ENCODE measurements around the gene ESRRA. TPM values are rescaled to one million over a fixed set of nuclear protein-coding genes. Genes with fewer than 3 reads are reported as not detected.

The ESRRA gene
- total and polyA plus RNA-seq, 9 of the 15 experiments (the other 6 are each of a cell fraction or from before 2014, with no cell fraction given), result 0.27 to 89.7 (median 23.7) TPM

DNA sequence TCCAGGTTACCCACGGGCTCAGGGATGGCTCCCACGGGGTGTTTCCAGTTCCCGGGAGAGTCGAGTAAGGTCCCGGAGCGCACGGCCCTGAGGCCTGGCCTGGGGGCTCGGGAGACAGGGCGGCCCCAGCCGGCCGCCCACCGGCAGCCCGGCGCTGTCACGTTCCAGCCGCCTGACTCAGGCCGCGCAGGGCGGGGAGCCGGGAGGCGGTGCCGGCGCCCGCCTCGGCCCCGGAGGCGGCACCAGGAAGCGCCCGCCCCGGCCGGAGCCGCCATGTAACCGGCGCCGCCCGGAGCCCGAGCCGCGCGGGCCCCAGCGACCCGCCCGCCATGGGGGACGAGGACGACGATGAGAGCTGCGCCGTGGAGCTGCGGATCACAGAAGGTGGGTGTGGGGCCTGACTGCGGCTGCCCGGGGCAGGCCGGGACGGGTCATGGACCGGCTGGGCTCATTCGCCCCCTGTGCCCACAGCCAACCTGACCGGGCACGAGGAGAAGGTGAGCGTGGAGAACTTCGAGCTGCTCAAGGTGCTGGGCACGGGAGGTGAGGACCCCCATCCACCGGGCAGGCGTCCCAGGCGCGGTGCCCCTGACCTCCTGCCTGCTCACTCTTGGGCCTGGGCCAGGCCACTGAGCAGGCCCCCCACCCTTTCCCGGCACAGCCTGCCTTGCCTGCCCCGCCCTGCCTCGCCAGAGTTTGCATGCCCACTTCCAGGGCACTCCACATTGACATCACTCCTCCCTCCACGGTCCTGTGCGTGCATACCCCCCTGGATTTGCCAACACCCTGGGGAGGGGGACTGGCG lies 53.8 kb downstream of the ESRRA start, which contains the start of gene RPS6KA4 (continued):
- no peak for TF ChIP-seq CHD2 (IDR thresholded peaks at IDR 0.05; ENCODE audit: low read depth, low read length)
- peak; percentile 50; the same call in 1 of the 2 replicates for TF ChIP-seq SUPT5H (IDR thresholded peaks at IDR 0.05)
- peak; percentile 96 for TF ChIP-seq ZBTB7A (IDR thresholded peaks at IDR 0.05; ENCODE audit: borderline replicate concordance, control insufficient read depth, low read depth, low read length)
- TF ChIP-seq CBX1 (IDR thresholded peaks at IDR 0.05; ENCODE audit: low read depth), result peak; percentile 73; the same call in 1 of the 2 replicates
- TF ChIP-seq STAT5A (IDR thresholded peaks at IDR 0.05; ENCODE audit: borderline replicate concordance, low read length), result no peak
- TF ChIP-seq, protein P1, sequence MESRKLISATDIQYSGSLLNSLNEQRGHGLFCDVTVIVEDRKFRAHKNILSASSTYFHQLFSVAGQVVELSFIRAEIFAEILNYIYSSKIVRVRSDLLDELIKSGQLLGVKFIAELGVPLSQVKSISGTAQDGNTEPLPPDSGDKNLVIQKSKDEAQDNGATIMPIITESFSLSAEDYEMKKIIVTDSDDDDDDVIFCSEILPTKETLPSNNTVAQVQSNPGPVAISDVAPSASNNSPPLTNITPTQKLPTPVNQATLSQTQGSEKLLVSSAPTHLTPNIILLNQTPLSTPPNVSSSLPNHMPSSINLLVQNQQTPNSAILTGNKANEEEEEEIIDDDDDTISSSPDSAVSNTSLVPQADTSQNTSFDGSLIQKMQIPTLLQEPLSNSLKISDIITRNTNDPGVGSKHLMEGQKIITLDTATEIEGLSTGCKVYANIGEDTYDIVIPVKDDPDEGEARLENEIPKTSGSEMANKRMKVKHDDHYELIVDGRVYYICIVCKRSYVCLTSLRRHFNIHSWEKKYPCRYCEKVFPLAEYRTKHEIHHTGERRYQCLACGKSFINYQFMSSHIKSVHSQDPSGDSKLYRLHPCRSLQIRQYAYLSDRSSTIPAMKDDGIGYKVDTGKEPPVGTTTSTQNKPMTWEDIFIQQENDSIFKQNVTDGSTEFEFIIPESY (CRISPR knock-in tag; IDR thresholded peaks at IDR 0.05), result peak; percentile 36; the same call in 1 of the 2 replicates
- no peak for TF ChIP-seq ZNF586 (CRISPR knock-in tag; conservative IDR thresholded peaks at IDR 0.05)
- 0 out of 2 replicates have a peak, but pooled peaks have one; percentile 22 for TF ChIP-seq GABPB1 (CRISPR knock-in tag; IDR thresholded peaks at IDR 0.05)
- TF ChIP-seq, protein P2, sequence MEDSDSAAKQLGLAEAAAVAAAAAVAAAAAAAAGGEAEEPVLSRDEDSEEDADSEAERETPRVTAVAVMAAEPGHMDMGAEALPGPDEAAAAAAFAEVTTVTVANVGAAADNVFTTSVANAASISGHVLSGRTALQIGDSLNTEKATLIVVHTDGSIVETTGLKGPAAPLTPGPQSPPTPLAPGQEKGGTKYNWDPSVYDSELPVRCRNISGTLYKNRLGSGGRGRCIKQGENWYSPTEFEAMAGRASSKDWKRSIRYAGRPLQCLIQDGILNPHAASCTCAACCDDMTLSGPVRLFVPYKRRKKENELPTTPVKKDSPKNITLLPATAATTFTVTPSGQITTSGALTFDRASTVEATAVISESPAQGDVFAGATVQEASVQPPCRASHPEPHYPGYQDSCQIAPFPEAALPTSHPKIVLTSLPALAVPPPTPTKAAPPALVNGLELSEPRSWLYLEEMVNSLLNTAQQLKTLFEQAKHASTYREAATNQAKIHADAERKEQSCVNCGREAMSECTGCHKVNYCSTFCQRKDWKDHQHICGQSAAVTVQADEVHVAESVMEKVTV (CRISPR knock-in tag; IDR thresholded peaks at IDR 0.05), result no peak
- peak; percentile 34 for TF ChIP-seq POLR2B (IDR thresholded peaks at IDR 0.05; ENCODE audit: low read depth, partially characterized antibody)
- TF ChIP-seq, protein P3, sequence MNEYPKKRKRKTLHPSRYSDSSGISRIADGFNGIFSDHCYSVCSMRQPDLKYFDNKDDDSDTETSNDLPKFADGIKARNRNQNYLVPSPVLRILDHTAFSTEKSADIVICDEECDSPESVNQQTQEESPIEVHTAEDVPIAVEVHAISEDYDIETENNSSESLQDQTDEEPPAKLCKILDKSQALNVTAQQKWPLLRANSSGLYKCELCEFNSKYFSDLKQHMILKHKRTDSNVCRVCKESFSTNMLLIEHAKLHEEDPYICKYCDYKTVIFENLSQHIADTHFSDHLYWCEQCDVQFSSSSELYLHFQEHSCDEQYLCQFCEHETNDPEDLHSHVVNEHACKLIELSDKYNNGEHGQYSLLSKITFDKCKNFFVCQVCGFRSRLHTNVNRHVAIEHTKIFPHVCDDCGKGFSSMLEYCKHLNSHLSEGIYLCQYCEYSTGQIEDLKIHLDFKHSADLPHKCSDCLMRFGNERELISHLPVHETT (CRISPR knock-in tag; conservative IDR thresholded peaks at IDR 0.05 in 1 of 2, IDR thresholded peaks at IDR 0.05 in 1 of 2), result peak in 1 of 2 experiments; percentile 93; a peak in 2 of 4 replicates
- no peak for TF ChIP-seq ZNF561 (CRISPR knock-in tag; conservative IDR thresholded peaks at IDR 0.05)
- no peak for TF ChIP-seq NCOA4 (IDR thresholded peaks at IDR 0.05; ENCODE audit: partially characterized antibody)
- peak; percentile 49 to 67; a peak in 3 of 4 replicates for TF ChIP-seq MAZ (CRISPR knock-in tag; conservative IDR thresholded peaks at IDR 0.05 in 1 of 2, IDR thresholded peaks at IDR 0.05 in 1 of 2)
- peak; percentile 39 for TF ChIP-seq POLR2AphosphoS5 (IDR thresholded peaks at IDR 0.05; ENCODE audit: control insufficient read depth, insufficient read depth, low read depth, low read length)
- no peak for TF ChIP-seq ZNF589 (CRISPR knock-in tag; IDR thresholded peaks at IDR 0.05; ENCODE audit: low read depth)
- TF ChIP-seq, protein P4, sequence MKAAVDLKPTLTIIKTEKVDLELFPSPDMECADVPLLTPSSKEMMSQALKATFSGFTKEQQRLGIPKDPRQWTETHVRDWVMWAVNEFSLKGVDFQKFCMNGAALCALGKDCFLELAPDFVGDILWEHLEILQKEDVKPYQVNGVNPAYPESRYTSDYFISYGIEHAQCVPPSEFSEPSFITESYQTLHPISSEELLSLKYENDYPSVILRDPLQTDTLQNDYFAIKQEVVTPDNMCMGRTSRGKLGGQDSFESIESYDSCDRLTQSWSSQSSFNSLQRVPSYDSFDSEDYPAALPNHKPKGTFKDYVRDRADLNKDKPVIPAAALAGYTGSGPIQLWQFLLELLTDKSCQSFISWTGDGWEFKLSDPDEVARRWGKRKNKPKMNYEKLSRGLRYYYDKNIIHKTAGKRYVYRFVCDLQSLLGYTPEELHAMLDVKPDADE (conservative IDR thresholded peaks at IDR 0.05; ENCODE audit: control insufficient read depth, low read depth, low read length), result peak; percentile 70; the same call in 1 of the 2 replicates
- 0 out of 2 replicates have a peak, but pooled peaks have one; percentile 40 for TF ChIP-seq ELF2 (CRISPR knock-in tag; IDR thresholded peaks at IDR 0.05)
- TF ChIP-seq, protein P5, sequence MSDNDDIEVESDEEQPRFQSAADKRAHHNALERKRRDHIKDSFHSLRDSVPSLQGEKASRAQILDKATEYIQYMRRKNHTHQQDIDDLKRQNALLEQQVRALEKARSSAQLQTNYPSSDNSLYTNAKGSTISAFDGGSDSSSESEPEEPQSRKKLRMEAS (CRISPR knock-in tag; IDR thresholded peaks at IDR 0.05), result peak; percentile 74
